Tibial nerve (tissue), 4 donors: ENCODE data around the gene COL11A2. TPM values are rescaled to one million over a fixed set of nuclear protein-coding genes. Genes with fewer than 3 reads are reported as not detected.

Source experiments
- DNase-seq, 2 donors: peaks; one replicate each; pipeline ENCODE4 v3.0.0-alpha.2; 2019; ENCODE audit warnings: low spot score in 2 of 2
- H3K27ac ChIP-seq, 4 donors: fragments of 200-600 bp; sonication (generic) in 3 of 4; one replicate each; pipeline ENCODE4 v1.5.1; 2017 to 2019; ENCODE audit warnings: mild to moderate bottlenecking in 1 of 4
- H3K27me3 ChIP-seq, 2 donors: fragments of 200-600 bp; sonication (generic) in 1 of 2; one replicate each; pipeline versions ENCODE4 v1.5.1 to v1.6.0; 2017 to 2019
- H3K36me3 ChIP-seq, 3 donors: fragments of 200-600 bp; sonication (generic); one replicate each; pipeline ENCODE4 v1.5.1; 2018 to 2019
- H3K4me1 ChIP-seq, 4 donors: fragments of 200-600 bp; sonication (generic) in 3 of 4; one replicate each; pipeline ENCODE4 v1.5.1; 2017 to 2019
- H3K4me3 ChIP-seq, 4 donors: fragments of 200-600 bp; sonication (generic) in 3 of 4; one replicate each; pipeline ENCODE4 v1.5.1; 2017 to 2019; ENCODE audit warnings: mild to moderate bottlenecking in 1 of 4, moderate library complexity in 1 of 4
- H3K9me3 ChIP-seq, 4 donors: fragments of 200-600 bp; sonication (generic) in 3 of 4; one replicate each; pipeline ENCODE4 v1.5.1; 2017 to 2019
- CTCF ChIP-seq, 5 experiments: fragments of 200-600 bp in 3 of 5; fragments of 450-650 bp in 2 of 5; sonication (generic) in 3 of 5; IDR thresholded peaks; one replicate each; pipeline ENCODE4 v1.5.1; 2016 to 2019; ENCODE audit warnings: antibody characterized with exemption in 5 of 5, mild to moderate bottlenecking in 3 of 5, moderate library complexity in 2 of 5
- EP300 ChIP-seq, 2 donors: sonication (generic); formaldehyde crosslinking; IDR thresholded peaks; one replicate each; pipeline ENCODE4 v1.6.1; 2017; ENCODE audit warnings: antibody characterized with exemption in 2 of 2, mild to moderate bottlenecking in 1 of 2
- POLR2A ChIP-seq, 2 donors: fragments of 450-650 bp; IDR thresholded peaks; one replicate each; pipeline ENCODE4 v1.6.1; 2017; ENCODE audit warnings: antibody characterized with exemption in 2 of 2, mild to moderate bottlenecking in 2 of 2, moderate library complexity in 2 of 2
- WGBS, 2 donors: methylation state at CpG; one replicate each; pipeline ENCODE4 v1.1.5; 2018; 5-methylcytosine and 5-hydroxymethylcytosine counted together
- total RNA-seq, 4 donors: library from RNA; depleted of rRNA; stranded (reverse); fragments of >200 nt; gene quantifications; one replicate each; pipeline ENCODE4 v1.1.0, GENCODE V29; 2016

COL11A2 gene
- total RNA-seq, 4 donors from 2014 or later = 1.5 to 4.3 (median 2.9) TPM

GRCh38 chr6:33142501-33143070 is 49.7 kb downstream of the COL11A2 start:
- no peak overlapping the region for H3K27ac ChIP-seq
- H3K36me3 ChIP-seq = no peaks in the 10 kb centered on the region
- no peaks in the 10 kb centered on the region for H3K9me3 ChIP-seq
- 59 to 63% methylated on average over 5 of the region's 5 CpGs for WGBS, 2 donors
- no peak overlapping the region for H3K4me3 ChIP-seq
- no peaks in the 10 kb centered on the region for H3K4me1 ChIP-seq
- no peak for DNase-seq
- TF ChIP-seq POLR2A (IDR thresholded peaks at IDR 0.05) (no peak), EP300 (IDR thresholded peaks at IDR 0.05) (no peak), CTCF (IDR thresholded peaks at IDR 0.05) (no peak)
- peaks cover 0 to 9% of the 10 kb centered on the region in 2 donors for H3K27me3 ChIP-seq

- DNase-seq = no peak
- H3K27me3 ChIP-seq = peaks cover 0 to 9% of the 10 kb centered on the region in 2 donors
- H3K9me3 ChIP-seq = no peaks in the 10 kb centered on the region
- WGBS, 2 donors = 73 to 83% methylated on average over 7 of the region's 7 CpGs
- no peak overlapping the region for H3K4me3 ChIP-seq
- H3K4me1 ChIP-seq = no peaks in the 10 kb centered on the region
- H3K27ac ChIP-seq = no peak overlapping the region
- TF ChIP-seq EP300 (IDR thresholded peaks at IDR 0.05) = no peak
- no peak for TF ChIP-seq POLR2A (IDR thresholded peaks at IDR 0.05)
- no peak for TF ChIP-seq CTCF (IDR thresholded peaks at IDR 0.05)
- no peaks in the 10 kb centered on the region for H3K36me3 ChIP-seq
These were observed 51.7 kb downstream of the COL11A2 start for GRCh38 chr6:33140556-33140955.

GRCh38 chr6:33139596-33140206 is 52.6 kb downstream of the COL11A2 start:
- no peaks in the 10 kb centered on the region for H3K36me3 ChIP-seq
- no peak overlapping the region for H3K27ac ChIP-seq
- peaks cover 0 to 6% of the 10 kb centered on the region in 2 donors for H3K27me3 ChIP-seq
- 70 to 78% methylated on average over 8 of the region's 8 CpGs for WGBS, 2 donors
- TF ChIP-seq EP300 (IDR thresholded peaks at IDR 0.05) (no peak), POLR2A (IDR thresholded peaks at IDR 0.05) (no peak), CTCF (IDR thresholded peaks at IDR 0.05) (no peak)
- no peak for DNase-seq
- H3K4me1 ChIP-seq = no peaks in the 10 kb centered on the region
- no peaks in the 10 kb centered on the region for H3K9me3 ChIP-seq
- H3K4me3 ChIP-seq = no peak overlapping the region

- Histone ChIP-seq H3K9me3 (no peaks in the 10 kb centered on the region), H3K27me3 (peaks cover 0 to 2% of the 10 kb centered on the region in 2 donors), H3K36me3 (no peaks in the 10 kb centered on the region), H3K27ac (no peak overlapping the region), H3K4me3 (no peak overlapping the region), H3K4me1 (no peaks in the 10 kb centered on the region)
- TF ChIP-seq POLR2A (IDR thresholded peaks at IDR 0.05) = no peak
- no peak for TF ChIP-seq CTCF (IDR thresholded peaks at IDR 0.05)
- TF ChIP-seq EP300 (IDR thresholded peaks at IDR 0.05) = no peak
- DNase-seq = no peak
- 48 to 49% methylated on average over 4 of the region's 4 CpGs for WGBS, 2 donors
These were observed 55.9 kb downstream of the COL11A2 start for GRCh38 chr6:33136310-33136900.

- 59 to 63% methylated on average over 8 of the region's 8 CpGs for WGBS, 2 donors
- Histone ChIP-seq H3K9me3 (no peaks in the 10 kb centered on the region), H3K4me1 (no peaks in the 10 kb centered on the region), H3K36me3 (no peaks in the 10 kb centered on the region), H3K27ac (no peak overlapping the region), H3K27me3 (no peaks in the 10 kb centered on the region), H3K4me3 (no peak overlapping the region)
- TF ChIP-seq EP300 (IDR thresholded peaks at IDR 0.05) = no peak
- no peak for TF ChIP-seq POLR2A (IDR thresholded peaks at IDR 0.05)
- TF ChIP-seq CTCF (IDR thresholded peaks at IDR 0.05) = no peak
- DNase-seq = no peak
These were observed 60.2 kb downstream of the COL11A2 start for GRCh38 chr6:33132081-33132524.
